Activated naive CD4-positive, alpha-beta T cell treated with anti-CD3 and anti-CD28 coated beads for 36 hours (primary cell): Measurements from ENCODE around the gene PTTG1IP. TPM values are rescaled to one million over a fixed set of nuclear protein-coding genes. Genes with fewer than 3 reads are reported as not detected.

Experiments
- CTCF ChIA-PET: fragments of 350-600 bp; sonication (Branson Sonifier 250); formaldehyde crosslinking; loops from one replicate; lab custom pipeline; 2021; ENCODE audit warnings: antibody characterized with exemption; lab: Charles Lee
- DNase-seq: peaks from one replicate; pipeline ENCODE4 v3.0.0-alpha.2; 2020
- H3K27ac Mint-ChIP-seq: one replicate; pipeline ENCODE4 v1.8.0; 2021; ENCODE audit warnings: mild to moderate bottlenecking, mixed read lengths
- H3K27me3 Mint-ChIP-seq: one replicate; pipeline ENCODE4 v1.8.0; 2021; ENCODE audit warnings: low read depth, mixed read lengths
- H3K36me3 Mint-ChIP-seq: one replicate; pipeline ENCODE4 v1.8.0; 2021; ENCODE audit warnings: low read depth, mixed read lengths
- H3K4me1 Mint-ChIP-seq: one replicate; pipeline ENCODE4 v1.8.0; 2021; ENCODE audit warnings: low read depth, mixed read lengths
- H3K4me3 Mint-ChIP-seq: one replicate; pipeline ENCODE4 v1.8.0; 2021; ENCODE audit warnings: mild to moderate bottlenecking, moderate library complexity, mixed read lengths
- H3K9me3 Mint-ChIP-seq: one replicate; pipeline ENCODE4 v1.8.0; 2021; ENCODE audit warnings: mixed read lengths
- intact Hi-C: fragments of 100-400 bp; cut with micrococcal nuclease; formaldehyde crosslinking; loops from one replicate; pipeline ENCODE4 v1.15.1; 2023
- total RNA-seq, 2 experiments: library from RNA; stranded (reverse); gene quantifications; one replicate each; pipeline ENCODE4 v1.2.3, GENCODE V29; 2021

PTTG1IP gene
- total RNA-seq, 2 experiments from 2014 or later = 37.6 to 38.5 TPM

GRCh38 chr21:44848821-44849521 is 24.5 kb downstream of the PTTG1IP start:
- Mint-ChIP-seq H3K27ac (no peak overlapping the region), H3K27me3 (no peaks in the 10 kb centered on the region), H3K36me3 (peaks cover 21% of the 10 kb centered on the region), H3K4me3 (peak overlapping the region; percentile 24), H3K4me1 (peaks cover 38% of the 10 kb centered on the region), H3K9me3 (no peaks in the 10 kb centered on the region)
- CTCF ChIA-PET = interaction anchor here (0.8 kb wide), 1 partner anchor 48 kb away, joined by 3 read pairs; no protein-coding TSS in a partner anchor
- no peak for DNase-seq
- intact Hi-C loops = no loop called here

GRCh38 chr21:44847261-44848056 is 26.0 kb downstream of the PTTG1IP start:
- peaks cover 19% of the 10 kb centered on the region for H3K36me3 Mint-ChIP-seq

GRCh38 chr21:44846485-44847260 is 26.8 kb downstream of the PTTG1IP start:
- CTCF ChIA-PET = interaction anchor here (0.6 to 1.6 kb wide), 8 partner anchors 9 to 336 kb away, joined by 3 to 6 read pairs (median 3); partner anchors contain the start of gene PTTG1IP
- H3K4me3 Mint-ChIP-seq = peak overlapping the region; percentile 68
- H3K27me3 Mint-ChIP-seq = no peaks in the 10 kb centered on the region
- intact Hi-C loops = loop anchor here (1.0 to 2.0 kb wide), 4 partner anchors 22 to 47 kb away; no protein-coding TSS in a partner anchor
- peaks cover 16% of the 10 kb centered on the region for H3K36me3 Mint-ChIP-seq
- peaks cover 21% of the 10 kb centered on the region for H3K4me1 Mint-ChIP-seq
- peak overlapping the region; percentile 56 for H3K27ac Mint-ChIP-seq
- no peaks in the 10 kb centered on the region for H3K9me3 Mint-ChIP-seq
- peak; percentile 73 for DNase-seq

More at GRCh38 chr21:44847261-44848056, 26.0 kb downstream of the PTTG1IP start:
- no peak overlapping the region for H3K27ac Mint-ChIP-seq
- CTCF ChIA-PET = interaction anchor here (1.2 kb wide), 1 partner anchor 8 kb away, joined by 3 read pairs; no protein-coding TSS in a partner anchor
- H3K9me3 Mint-ChIP-seq = no peaks in the 10 kb centered on the region
- no peak for DNase-seq
- no peaks in the 10 kb centered on the region for H3K27me3 Mint-ChIP-seq
- peaks cover 29% of the 10 kb centered on the region for H3K4me1 Mint-ChIP-seq
- H3K4me3 Mint-ChIP-seq = peak overlapping the region; percentile 12
- intact Hi-C loops = loop anchor here (2.0 kb wide), 1 partner anchor 31 kb away; no protein-coding TSS in a partner anchor

- CTCF ChIA-PET = interaction anchor here (0.6 to 1.6 kb wide), 7 partner anchors 12 to 336 kb away, joined by 3 to 6 read pairs (median 3); partner anchors contain the start of gene PTTG1IP
- DNase-seq = no peak
- Mint-ChIP-seq H3K9me3 (no peaks in the 10 kb centered on the region), H3K36me3 (peaks cover 12% of the 10 kb centered on the region), H3K4me1 (peaks cover 16% of the 10 kb centered on the region), H3K27ac (peak overlapping the region; percentile 56), H3K4me3 (peak overlapping the region; percentile 68), H3K27me3 (no peaks in the 10 kb centered on the region)
- intact Hi-C loops = loop anchor here (1.0 to 2.0 kb wide), 4 partner anchors 22 to 47 kb away; no protein-coding TSS in a partner anchor
Measured at GRCh38 chr21:44846224-44846484, 27.3 kb downstream of the PTTG1IP start.

GRCh38 chr21:44845418-44846223 is 27.9 kb downstream of the PTTG1IP start:
- Mint-ChIP-seq H3K36me3 (peaks cover 9% of the 10 kb centered on the region), H3K27ac (no peak overlapping the region), H3K27me3 (no peaks in the 10 kb centered on the region), H3K9me3 (no peaks in the 10 kb centered on the region), H3K4me1 (peaks cover 13% of the 10 kb centered on the region), H3K4me3 (peak overlapping the region; percentile 68)
- CTCF ChIA-PET = interaction anchor here (0.6 to 1.6 kb wide), 7 partner anchors 12 to 335 kb away, joined by 3 to 6 read pairs (median 3); partner anchors contain the start of gene PTTG1IP
- intact Hi-C loops = loop anchor here (1.0 to 2.0 kb wide), 4 partner anchors 23 to 46 kb away; no protein-coding TSS in a partner anchor
- peak; percentile 74 for DNase-seq

- H3K27ac Mint-ChIP-seq = no peak overlapping the region
- CTCF ChIA-PET = interaction anchor here (0.6 kb wide), 1 partner anchor 51 kb away, joined by 3 read pairs; no protein-coding TSS in a partner anchor
- H3K27me3 Mint-ChIP-seq = no peaks in the 10 kb centered on the region
- intact Hi-C loops = no loop called here
- peaks cover 4% of the 10 kb centered on the region for H3K36me3 Mint-ChIP-seq
- no peaks in the 10 kb centered on the region for H3K9me3 Mint-ChIP-seq
- DNase-seq = no peak
- no peak overlapping the region for H3K4me3 Mint-ChIP-seq
- peaks cover 13% of the 10 kb centered on the region for H3K4me1 Mint-ChIP-seq
Measured at GRCh38 chr21:44844256-44844655, 29.2 kb downstream of the PTTG1IP start.

GRCh38 chr21:44842721-44843445 is 30.6 kb downstream of the PTTG1IP start:
- DNase-seq = no peak
- no peaks in the 10 kb centered on the region for H3K27me3 Mint-ChIP-seq
- no peak overlapping the region for H3K4me3 Mint-ChIP-seq
- no peak overlapping the region for H3K27ac Mint-ChIP-seq
- intact Hi-C loops = no loop called here
- H3K4me1 Mint-ChIP-seq = peaks cover 13% of the 10 kb centered on the region
- H3K9me3 Mint-ChIP-seq = no peaks in the 10 kb centered on the region
- H3K36me3 Mint-ChIP-seq = no peaks in the 10 kb centered on the region
- CTCF ChIA-PET = no interaction called here

- Mint-ChIP-seq H3K36me3 (no peaks in the 10 kb centered on the region), H3K27me3 (no peaks in the 10 kb centered on the region), H3K27ac (no peak overlapping the region), H3K4me1 (peaks cover 13% of the 10 kb centered on the region), H3K4me3 (no peak overlapping the region), H3K9me3 (no peaks in the 10 kb centered on the region)
- no peak for DNase-seq
- intact Hi-C loops = no loop called here
- CTCF ChIA-PET = no interaction called here
Measured at GRCh38 chr21:44842087-44842486, 31.4 kb downstream of the PTTG1IP start.

- H3K4me3 Mint-ChIP-seq = no peak overlapping the region
- peaks cover 4% of the 10 kb centered on the region for H3K4me1 Mint-ChIP-seq
- no peak for DNase-seq
- H3K36me3 Mint-ChIP-seq = no peaks in the 10 kb centered on the region
- H3K27me3 Mint-ChIP-seq = no peaks in the 10 kb centered on the region
- CTCF ChIA-PET = no interaction called here
- H3K9me3 Mint-ChIP-seq = no peaks in the 10 kb centered on the region
- intact Hi-C loops = no loop called here
- H3K27ac Mint-ChIP-seq = no peak overlapping the region
Measured at GRCh38 chr21:44840771-44841170, 32.7 kb downstream of the PTTG1IP start.

- Mint-ChIP-seq H3K9me3 (no peaks in the 10 kb centered on the region), H3K27ac (no peak overlapping the region), H3K4me1 (no peaks in the 10 kb centered on the region), H3K36me3 (no peaks in the 10 kb centered on the region), H3K4me3 (no peak overlapping the region), H3K27me3 (no peaks in the 10 kb centered on the region)
- intact Hi-C loops = no loop called here
- CTCF ChIA-PET = no interaction called here
- no peak for DNase-seq
Measured at GRCh38 chr21:44838951-44839350, 34.5 kb downstream of the PTTG1IP start.
